AG09309 (cell line): ENCODE data around the gene OXNAD1.

Source experiments
- DNase-seq: peaks from one replicate; pipeline ENCODE4 v3.0.0-alpha.2; 2010; ENCODE audit warnings: low read depth
- H3K4me3 ChIP-seq: 2 replicates; pipeline ENCODE4 v1.5.1; 2011; ENCODE audit warnings: mild to moderate bottlenecking, low read depth, low read length, moderate library complexity; ENCODE audit not compliant: control insufficient read depth
- CTCF ChIP-seq: IDR thresholded peaks from 2 replicates; pipeline ENCODE4 v1.5.1; 2011; ENCODE audit warnings: mild to moderate bottlenecking, low read depth, low read length, inconsistent platforms; ENCODE audit not compliant: insufficient read depth, control insufficient read depth; ENCODE audit errors: missing control alignments

The OXNAD1 gene

GRCh38 chr3:16290827-16291196, 25.8 kb downstream of the OXNAD1 start:
- H3K4me3 ChIP-seq: no peak overlapping the region
- TF ChIP-seq CTCF: no peak
- DNase-seq: no peak

GRCh38 chr3:16294844-16295243, 29.8 kb downstream of the OXNAD1 start:
- DNase-seq: no peak
- H3K4me3 ChIP-seq: no peak overlapping the region
- TF ChIP-seq CTCF: no peak

GRCh38 chr3:16295298-16295890, 30.4 kb downstream of the OXNAD1 start:
- no peak for TF ChIP-seq CTCF
- no peak for DNase-seq
- H3K4me3 ChIP-seq: no peak overlapping the region

GRCh38 chr3:16297997-16298885, 33.2 kb downstream of the OXNAD1 start:
- H3K4me3 ChIP-seq: no peak overlapping the region
- DNase-seq: no peak
- no peak for TF ChIP-seq CTCF

GRCh38 chr3:16298891-16299290, 33.9 kb downstream of the OXNAD1 start:
- DNase-seq: no peak
- no peak overlapping the region for H3K4me3 ChIP-seq
- TF ChIP-seq CTCF: no peak

- H3K4me3 ChIP-seq: no peak overlapping the region
- TF ChIP-seq CTCF: no peak
- DNase-seq: no peak
These were observed 34.7 kb downstream of the OXNAD1 start for GRCh38 chr3:16299746-16300145.
